Muscle of arm (tissue), 12 donors: ENCODE measurements around the gene XPO1. TPM values are rescaled to one million over a fixed set of nuclear protein-coding genes. Genes with fewer than 3 reads are reported as not detected.

ENCODE experiments used
- DNase-seq: peaks from one replicate; pipeline ENCODE4 v3.0.0-alpha.2; 2013
- polyA plus RNA-seq, 12 donors: library from polyadenylated mRNA; unstranded; fragments of 120-200 nt; gene quantifications; one replicate each; pipeline ENCODE4 v1.2.1, GENCODE V29; 2013; ENCODE audit not compliant: insufficient read length in 12 of 12

XPO1 gene
- polyA plus RNA-seq, 12 donors = 126 to 214 (median 161) TPM; not detected in 1

DNA sequence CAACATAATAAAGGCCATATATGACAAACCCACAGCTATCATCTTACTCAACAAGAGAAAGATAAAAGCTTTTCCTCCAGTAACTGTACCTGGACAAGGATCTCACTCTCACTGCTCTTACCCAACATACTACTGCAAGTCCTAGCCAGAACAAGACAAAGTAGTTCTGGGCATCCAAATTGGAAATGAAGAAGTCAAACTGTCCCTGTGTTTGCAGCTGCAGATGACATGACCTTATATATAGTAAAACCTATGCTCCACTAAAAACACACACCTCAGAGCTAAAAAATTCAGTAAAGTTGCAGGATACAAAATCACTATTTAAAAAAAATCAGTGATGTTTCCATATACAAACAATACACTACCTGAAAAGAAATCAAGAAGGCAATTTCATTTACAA is 99.5 kb downstream of the XPO1 start:
- no peak for DNase-seq

DNA sequence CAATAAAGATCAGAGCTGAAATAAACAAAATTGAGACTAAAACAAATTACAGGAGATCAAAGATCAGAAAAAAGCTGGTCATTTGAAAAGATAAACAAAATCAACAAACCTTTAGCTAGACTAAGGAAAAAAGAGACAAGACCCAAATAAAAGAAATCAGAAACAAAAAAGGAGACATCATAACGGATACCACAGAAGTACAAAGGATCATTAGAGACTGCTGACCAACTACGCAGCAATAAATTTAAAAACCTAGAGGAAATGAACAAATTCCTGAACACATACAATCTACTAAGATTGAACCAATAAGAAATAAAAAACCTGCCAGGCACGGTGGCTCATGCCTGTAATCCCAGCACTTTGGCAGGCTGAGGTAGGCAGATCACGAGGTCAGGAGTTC is 101.0 kb downstream of the XPO1 start:
- no peak for DNase-seq

GRCh38 chr2:61436092-61436491 is 102.1 kb downstream of the XPO1 start:
- DNase-seq = no peak

DNA sequence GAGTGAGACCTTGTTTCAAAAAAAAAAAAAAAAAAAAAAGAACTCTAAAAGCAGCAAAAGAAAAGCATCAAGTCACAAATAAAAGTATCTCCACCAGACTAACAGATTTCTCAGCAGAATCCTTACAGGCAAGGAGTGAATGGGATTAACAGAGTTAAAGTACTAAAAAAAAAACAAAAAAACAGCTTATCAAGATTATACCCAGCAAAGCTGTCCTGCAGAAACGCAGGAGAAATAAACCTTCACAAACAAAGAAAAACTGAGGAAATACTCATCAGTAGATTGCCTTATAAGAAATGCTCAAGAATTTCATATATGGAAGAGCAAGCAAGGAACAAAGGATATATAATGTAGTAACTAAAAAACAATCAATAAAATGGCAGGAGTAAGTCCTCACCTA is 102.9 kb downstream of the XPO1 start:
- DNase-seq = no peak

DNA sequence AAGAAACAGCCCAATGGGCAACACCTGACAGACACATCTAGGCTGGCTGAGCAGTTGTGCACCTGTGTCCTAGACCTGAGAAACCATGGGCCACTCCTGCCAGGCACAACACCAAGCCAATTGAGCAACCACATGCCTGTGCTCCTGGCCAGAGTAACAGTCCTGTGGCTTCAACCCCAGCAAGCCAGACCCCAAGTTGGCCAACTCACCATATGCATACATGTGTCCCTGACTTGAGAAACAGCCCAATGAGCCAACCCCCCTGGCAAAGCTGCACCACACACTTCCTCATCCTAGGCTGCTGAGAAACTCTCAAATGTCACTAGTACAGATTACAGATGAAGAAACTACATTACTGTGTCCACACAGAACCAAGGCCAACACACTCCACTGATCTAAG is 103.8 kb downstream of the XPO1 start:
- DNase-seq = no peak

- no peak for DNase-seq
These were observed 104.5 kb downstream of the XPO1 start for GRCh38 chr2:61433606-61434005.

GRCh38 chr2:61432990-61433389 is 105.2 kb downstream of the XPO1 start:
- DNase-seq = no peak

DNA sequence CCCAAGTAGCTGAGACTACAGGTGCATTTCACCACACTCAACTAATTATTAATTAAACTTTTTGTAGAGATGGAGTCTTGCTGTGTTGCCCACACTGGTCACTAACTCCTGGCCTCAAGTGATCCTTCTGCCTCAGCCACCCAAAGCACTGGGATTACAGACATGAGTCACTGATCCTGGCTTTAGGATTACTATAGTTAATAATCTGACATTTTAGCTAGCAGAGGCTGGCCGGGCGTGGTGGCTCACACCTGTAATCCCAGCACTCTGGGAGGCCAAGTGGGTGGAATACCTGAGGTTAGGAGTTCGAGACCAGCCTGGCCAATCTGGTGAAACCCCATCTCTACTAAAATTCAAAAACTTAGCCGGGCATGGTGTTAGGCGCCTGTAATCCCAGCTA is 106.8 kb downstream of the XPO1 start:
- no peak for DNase-seq

Other genes with a start within 250 kb of the XPO1 start
- gene USP34, start 67.3 kb downstream of the XPO1 start, polyA plus RNA-seq = 100 to 1,000 TPM in 3 of 12 donors, 10 to 100 TPM in 8, not detected in 1; 67.8 to 125 (median 88.7) TPM